SK-N-SH treated with all-trans-retinoic acid at 6 μM for 48 hours (cell line): ENCODE results near the gene CACHD1.

Experiments
- BACH2 ChIP-seq: fragments of 250-450 bp; sonication (Bioruptor Pico); IDR thresholded peaks from 2 replicates; pipeline ENCODE4 v1.9.0; 2021; ENCODE audit warnings: mild to moderate bottlenecking, borderline replicate concordance
- ISL1 ChIP-seq: fragments of 250-450 bp; sonication (Bioruptor Pico); IDR thresholded peaks from 2 replicates; pipeline ENCODE4 v2.1.2; 2022; ENCODE audit warnings: mild to moderate bottlenecking, moderate library complexity
- PPARA ChIP-seq: fragments of 250-450 bp; sonication (Bioruptor Pico); IDR thresholded peaks from 2 replicates; pipeline ENCODE4 v1.5.0; 2020; ENCODE audit warnings: mild to moderate bottlenecking, borderline replicate concordance
- RARB ChIP-seq: fragments of 250-450 bp; sonication (Bioruptor Pico); IDR thresholded peaks from 2 replicates; pipeline ENCODE4 v1.8.0; 2021; ENCODE audit warnings: mild to moderate bottlenecking, moderate library complexity
- ZFP3 ChIP-seq: fragments of 250-450 bp; sonication (Bioruptor Pico); IDR thresholded peaks from 2 replicates; pipeline ENCODE4 v1.5.0; 2020; ENCODE audit warnings: mild to moderate bottlenecking, moderate library complexity
- ZNF70 ChIP-seq: fragments of 450-650 bp; formaldehyde crosslinking; IDR thresholded peaks from 2 replicates; pipeline ENCODE4 v1.5.0; 2020; ENCODE audit warnings: mild to moderate bottlenecking, moderate library complexity
- TF ChIP-seq, protein P1 (sequence below): fragments of 250-450 bp; sonication (Bioruptor Pico); IDR thresholded peaks from 2 replicates; pipeline ENCODE4 v1.8.0; 2020; ENCODE audit warnings: mild to moderate bottlenecking, moderate library complexity, borderline replicate concordance
- TF ChIP-seq, protein P2 (sequence below): fragments of 250-450 bp; sonication (Bioruptor Pico); IDR thresholded peaks from 2 replicates; pipeline ENCODE4 v1.5.1; 2020; ENCODE audit warnings: low read depth, mild to moderate bottlenecking, moderate library complexity

DNA sequence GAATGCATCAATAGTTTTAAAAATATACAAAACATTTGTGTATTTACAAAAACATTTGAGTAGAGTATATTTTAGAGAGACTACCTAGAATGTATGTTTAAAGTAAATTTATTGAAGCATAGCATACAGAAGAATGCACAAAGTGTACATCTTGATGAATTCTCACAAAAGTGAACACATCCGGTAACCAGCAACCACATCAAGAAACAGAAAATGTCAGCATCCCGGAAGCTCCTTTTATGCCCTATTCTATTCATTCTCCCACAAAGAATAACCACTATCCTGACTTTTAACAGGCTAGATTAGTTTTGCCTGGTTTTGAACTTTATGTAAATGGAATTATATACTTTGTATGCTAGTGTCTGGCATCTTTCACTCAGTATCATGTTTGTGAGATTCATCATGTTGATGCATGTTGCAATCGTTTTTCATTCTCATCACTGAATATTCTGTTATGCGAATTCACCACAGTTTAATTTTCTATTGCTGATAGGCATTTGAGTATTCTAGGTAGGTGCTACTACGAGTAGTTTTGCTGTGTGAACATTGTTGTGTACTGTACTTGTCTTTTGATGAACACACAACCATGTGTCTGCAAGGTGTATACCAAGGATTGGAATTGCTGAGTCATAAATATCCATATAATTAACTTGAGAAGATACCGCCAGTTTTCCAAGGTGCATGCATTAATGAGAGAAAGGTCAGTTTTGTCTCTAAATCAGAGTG lies 75.4 kb downstream of the CACHD1 start:
- no peak for TF ChIP-seq ZNF70 (CRISPR knock-in tag)
- TF ChIP-seq ISL1, result no peak
- TF ChIP-seq, protein P1, sequence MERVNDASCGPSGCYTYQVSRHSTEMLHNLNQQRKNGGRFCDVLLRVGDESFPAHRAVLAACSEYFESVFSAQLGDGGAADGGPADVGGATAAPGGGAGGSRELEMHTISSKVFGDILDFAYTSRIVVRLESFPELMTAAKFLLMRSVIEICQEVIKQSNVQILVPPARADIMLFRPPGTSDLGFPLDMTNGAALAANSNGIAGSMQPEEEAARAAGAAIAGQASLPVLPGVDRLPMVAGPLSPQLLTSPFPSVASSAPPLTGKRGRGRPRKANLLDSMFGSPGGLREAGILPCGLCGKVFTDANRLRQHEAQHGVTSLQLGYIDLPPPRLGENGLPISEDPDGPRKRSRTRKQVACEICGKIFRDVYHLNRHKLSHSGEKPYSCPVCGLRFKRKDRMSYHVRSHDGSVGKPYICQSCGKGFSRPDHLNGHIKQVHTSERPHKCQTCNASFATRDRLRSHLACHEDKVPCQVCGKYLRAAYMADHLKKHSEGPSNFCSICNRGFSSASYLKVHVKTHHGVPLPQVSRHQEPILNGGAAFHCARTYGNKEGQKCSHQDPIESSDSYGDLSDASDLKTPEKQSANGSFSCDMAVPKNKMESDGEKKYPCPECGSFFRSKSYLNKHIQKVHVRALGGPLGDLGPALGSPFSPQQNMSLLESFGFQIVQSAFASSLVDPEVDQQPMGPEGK (CRISPR knock-in tag), result no peak
- TF ChIP-seq, protein P2, sequence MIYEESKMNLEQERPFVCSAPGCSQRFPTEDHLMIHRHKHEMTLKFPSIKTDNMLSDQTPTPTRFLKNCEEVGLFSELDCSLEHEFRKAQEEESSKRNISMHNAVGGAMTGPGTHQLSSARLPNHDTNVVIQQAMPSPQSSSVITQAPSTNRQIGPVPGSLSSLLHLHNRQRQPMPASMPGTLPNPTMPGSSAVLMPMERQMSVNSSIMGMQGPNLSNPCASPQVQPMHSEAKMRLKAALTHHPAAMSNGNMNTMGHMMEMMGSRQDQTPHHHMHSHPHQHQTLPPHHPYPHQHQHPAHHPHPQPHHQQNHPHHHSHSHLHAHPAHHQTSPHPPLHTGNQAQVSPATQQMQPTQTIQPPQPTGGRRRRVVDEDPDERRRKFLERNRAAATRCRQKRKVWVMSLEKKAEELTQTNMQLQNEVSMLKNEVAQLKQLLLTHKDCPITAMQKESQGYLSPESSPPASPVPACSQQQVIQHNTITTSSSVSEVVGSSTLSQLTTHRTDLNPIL (CRISPR knock-in tag), result no peak
- TF ChIP-seq BACH2, result no peak
- TF ChIP-seq RARB (CRISPR knock-in tag), result no peak
- no peak for TF ChIP-seq PPARA (CRISPR knock-in tag)
- TF ChIP-seq ZFP3 (CRISPR knock-in tag), result no peak
